GM12875 (cell line): Measurements from ENCODE around the gene MLXIPL.

Experiments used
- H3K4me3 ChIP-seq: one replicate; pipeline ENCODE4 v1.5.1; 2011; ENCODE audit warnings: low read depth, low read length, control low read depth
- CTCF ChIP-seq: IDR thresholded peaks from 2 replicates; pipeline ENCODE4 v1.5.1; 2011; ENCODE audit warnings: low read depth, mild to moderate bottlenecking, control low read depth, inconsistent platforms, low read length, moderate library complexity, borderline replicate concordance; ENCODE audit not compliant: insufficient read depth

The MLXIPL gene

GRCh38 chr7:73544678-73545077, 79.6 kb downstream of the MLXIPL start:
- TF ChIP-seq CTCF: no peak
- no peak overlapping the region for H3K4me3 ChIP-seq
